Measurements from ENCODE around the gene SND1.
"Not testable (repeated sequence)": the region's sequence is repeated elsewhere in the genome, so short reads cannot be mapped to it uniquely, and the experiment has no call there.

The SND1 gene

DNA sequence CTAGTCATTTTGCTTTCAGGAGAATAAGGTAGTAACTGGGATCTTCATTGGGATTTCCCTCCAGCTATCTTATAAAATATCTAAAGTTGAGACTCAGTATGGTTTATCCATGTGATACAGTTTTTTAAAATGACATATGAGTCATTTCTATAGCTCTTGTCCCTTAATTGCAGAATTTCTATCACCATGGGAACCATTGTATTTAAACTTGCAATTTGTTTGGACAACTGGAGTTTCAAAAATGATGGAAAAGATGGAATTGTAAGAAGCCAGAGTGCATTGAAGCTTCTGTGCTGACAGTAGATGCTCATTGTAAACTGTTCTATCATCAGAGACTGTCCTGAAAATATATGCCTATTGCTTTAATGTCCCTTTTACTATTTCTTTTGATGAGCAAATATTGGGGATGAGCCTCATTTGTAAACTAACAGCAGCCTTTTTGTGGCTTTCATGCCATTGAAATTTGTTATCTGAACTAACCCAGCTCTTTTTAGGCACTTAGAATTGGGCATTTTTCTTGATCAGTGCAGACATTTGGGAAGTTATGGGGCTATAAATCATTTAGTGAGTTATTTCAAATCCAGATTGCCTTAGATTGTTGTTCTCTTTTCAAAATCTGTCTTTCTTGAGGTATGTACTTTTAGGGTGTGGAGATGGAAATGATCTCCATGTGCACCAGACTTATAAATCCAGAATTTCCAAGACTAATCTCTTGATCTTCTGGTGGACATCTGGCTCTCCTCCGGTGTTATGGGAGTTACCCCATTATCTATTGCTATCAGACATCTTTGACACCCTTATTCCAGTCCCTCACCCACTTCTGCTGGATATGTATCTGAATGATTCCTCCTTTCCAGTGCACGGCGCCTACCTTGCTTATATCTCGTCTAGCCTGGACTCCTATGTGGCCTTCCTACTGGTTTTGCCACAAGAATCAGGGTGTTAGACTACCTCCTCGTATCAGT is 159.0 kb downstream of the SND1 start:
- no peak for DNase-seq

DNA sequence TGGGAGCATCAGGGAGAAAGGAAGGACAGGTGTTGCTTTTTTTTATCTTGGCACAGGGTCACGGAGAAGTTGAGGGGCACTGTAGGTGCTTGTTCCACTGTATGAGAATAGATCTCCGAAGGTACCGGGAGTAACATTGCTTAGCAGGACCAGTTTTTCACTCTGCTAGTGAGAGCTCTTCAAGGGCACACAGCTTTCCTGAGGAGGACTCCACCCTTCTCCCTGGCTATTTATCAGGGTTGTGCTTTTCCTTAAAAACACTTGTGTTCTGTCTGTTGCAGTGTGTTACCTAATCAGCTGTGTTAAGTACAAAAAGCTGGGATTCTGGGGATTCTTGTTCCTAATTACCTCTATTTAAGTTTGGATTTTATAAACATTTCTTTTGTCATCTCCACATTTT is 160.5 kb downstream of the SND1 start:
- no peak for DNase-seq

DNA sequence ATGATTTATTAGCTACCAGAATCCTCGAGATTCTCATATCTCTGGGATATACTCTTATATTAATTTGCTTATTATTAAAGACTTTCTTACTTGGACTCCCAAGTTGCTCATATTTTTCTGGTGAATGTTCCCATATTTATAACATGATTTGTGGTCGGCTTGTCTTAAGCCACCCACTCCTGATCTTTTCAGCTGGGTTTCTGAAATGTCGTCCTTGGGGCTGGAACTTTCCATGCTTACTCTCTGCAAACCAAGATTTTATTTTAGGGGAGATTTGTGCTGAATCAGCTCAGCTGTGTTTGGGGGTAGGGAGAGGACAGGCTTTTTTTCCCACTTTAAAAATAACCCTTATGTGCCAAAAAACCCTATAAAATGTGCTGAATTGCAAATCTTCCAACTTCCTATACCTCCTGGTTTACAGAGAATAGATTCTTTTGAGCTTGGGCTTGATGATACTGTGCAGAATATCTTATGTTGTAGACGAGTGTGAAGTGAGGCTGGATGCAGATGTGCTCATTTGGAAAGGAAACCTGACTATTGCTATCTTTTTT is 162.1 kb downstream of the SND1 start:
- no peak for DNase-seq

DNA sequence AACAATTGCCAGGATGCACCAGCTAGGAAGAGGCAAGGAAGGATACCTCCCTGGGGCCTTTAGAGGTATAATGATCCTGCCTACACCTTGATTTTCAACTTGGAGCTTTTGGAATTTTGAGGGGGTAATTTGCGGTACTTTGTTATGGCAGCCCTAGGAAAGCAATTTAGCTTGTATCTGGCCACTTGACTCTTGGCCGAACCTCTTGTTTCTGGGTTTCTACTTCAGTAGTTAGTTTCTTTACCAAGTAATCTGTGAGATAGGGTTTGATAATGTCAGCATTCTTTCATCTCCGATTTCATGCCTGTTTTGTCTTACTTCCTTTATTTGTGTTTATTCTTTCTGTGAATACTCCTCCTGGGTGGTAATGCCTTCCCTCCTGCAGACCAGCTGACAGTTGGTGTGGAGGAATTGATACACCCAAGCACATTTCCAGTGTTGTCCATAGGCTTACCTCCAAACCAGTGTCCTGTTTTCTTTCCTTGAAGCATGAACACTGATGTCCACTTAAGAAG is 163.7 kb downstream of the SND1 start:
- no peak for DNase-seq

DNA sequence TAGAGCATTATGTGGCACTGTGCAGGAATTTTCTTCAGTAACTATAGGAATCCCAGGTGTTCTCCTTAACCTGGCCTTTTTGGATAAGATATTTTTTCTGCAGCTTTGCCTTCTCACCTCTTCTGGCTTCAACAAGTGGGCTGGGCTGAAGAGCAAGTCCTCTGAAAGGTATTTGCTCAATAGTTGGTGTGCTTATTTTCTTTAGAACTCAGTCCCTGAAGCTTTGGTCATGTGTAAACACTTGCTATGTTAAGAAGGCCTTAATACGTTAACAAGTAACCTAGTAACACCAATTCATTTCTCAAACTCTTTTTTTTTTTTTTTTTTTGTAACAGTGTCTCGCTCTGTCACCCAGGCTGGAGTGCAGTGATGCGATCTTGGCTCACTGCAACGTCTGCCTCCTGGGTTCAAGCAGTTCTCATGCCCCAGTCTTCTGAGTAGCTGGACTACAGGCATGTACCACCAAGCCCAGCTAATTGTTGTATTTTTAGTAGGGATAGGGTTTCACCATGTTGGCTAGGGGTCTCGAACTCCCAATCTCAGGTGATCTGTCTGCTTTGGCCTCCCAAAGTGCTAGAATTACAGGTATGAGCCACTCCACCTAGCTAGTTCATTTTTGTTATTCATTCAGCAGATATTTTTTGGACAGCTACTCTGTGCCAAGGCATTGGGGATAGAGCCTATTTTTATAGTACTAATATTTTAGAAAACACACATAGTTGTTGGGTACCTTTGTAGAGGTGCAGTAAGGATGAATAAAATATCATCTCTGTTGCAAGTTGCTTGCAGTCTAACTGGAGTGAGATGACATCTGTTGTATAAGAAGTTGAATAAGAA is 164.6 kb downstream of the SND1 start:
- DNase-seq, result no peak

DNA sequence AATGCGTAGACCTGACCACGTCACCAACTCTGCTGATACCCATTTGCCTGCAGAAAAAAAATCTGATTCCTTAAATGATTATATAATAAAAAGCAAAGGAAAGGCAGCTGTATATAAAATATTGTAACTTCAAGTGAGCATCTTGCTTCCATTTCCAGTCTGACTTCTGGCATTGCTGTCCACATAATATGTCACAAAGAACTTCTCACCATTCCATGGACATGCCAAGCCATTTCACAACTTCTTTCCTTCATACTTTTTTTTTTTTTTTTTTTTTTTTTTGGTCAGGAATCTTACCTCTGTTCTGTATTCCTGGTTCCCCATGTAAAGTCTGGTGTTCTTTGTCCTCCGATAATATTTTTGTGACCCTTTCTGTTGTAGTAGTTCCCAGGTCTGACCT is 165.5 kb downstream of the SND1 start:
- DNase-seq, result no peak

DNA sequence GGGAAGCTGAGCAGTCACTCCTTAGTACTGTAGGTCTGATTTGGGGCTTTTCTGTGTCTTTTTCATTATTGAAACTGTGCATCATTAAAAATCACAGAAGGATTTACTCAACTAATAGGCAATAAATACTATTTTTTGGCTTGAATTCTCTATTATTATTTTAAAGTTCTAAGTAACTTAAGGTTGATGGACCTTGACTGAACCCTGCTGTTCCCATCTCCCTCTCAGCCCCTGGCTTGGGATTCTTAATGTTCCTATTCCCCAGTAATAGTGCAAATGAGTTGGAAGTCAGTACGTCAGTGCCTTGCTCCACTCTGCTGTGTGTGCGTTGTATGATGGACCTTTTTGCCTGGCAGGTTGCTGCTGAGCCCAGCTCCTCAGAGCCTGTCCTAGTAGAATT is 166.3 kb downstream of the SND1 start:
- DNase-seq, result no peak

DNA sequence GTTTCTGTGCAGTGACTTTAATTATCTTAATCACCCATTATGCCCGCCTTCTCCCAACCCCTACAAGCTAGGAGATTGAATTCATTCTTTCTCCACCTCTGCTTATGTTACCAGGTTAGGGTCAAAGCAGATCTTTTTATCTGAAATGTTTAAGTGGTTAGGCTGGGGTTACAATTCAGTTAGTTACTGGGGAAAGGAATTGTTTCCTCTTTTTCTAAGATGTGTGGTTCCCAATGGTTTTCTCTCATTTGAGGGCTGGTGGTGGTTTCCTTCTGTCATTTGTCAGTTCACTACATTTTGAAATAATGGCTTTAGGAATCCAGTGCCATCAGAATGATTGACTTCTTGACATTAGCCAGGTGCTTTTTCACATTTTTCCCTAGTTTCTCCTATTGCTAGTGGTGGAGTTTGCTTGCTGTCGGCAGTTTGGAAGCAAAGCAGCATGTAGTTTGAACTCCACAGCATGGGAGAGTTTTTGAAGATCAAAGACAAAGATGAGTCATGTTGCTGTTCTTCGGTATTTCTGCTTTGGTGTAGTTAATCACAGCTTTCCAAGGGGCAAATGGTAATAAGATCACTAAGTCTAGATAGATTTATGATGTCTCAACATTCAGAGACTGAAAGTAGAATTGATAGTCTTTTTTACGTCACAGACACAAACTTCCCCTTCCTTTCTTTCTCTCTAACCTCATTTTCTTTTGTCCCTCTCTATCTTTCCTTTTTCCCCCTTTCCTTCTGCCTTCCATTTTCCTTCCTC is 168.2 kb downstream of the SND1 start:
- peak; percentile 61 for DNase-seq

DNA sequence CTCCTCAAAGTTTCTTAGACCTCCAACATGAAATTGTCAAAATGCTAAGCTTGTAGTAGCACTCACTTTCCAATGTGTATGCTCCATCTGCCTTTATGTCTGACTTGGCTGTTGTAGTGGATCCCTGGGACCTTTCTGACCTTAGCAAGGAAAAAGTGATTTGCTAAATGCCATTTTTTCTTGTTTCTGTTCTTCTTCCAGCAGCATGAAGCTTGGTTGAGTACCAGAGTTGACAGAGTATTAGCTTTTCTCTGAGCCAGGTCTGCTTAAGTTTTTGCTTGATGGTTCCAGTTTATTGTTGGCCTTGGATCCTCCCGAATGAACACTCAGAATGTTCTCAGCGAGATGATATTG is 168.7 kb downstream of the SND1 start:
- no peak for DNase-seq

DNA sequence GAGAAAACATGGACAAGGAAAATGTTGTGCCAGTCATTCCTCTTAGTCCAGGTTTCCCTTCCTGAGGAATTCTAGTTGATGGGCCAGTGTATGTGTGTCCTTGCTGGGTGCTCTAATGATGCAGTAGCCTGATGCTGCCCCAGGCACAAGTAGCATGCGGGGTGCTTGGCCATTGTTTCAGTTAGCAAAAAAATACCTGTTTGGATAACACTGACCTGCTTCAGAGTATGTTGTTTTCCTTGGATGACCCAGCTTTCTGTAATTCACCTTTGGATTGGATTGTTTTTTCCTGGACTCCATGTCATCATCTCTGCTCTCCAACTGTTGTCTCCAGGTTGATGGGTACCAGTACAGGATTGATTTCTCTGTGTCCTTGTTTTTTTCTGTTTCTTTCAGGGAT is 169.2 kb downstream of the SND1 start:
- DNase-seq, result no peak

DNA sequence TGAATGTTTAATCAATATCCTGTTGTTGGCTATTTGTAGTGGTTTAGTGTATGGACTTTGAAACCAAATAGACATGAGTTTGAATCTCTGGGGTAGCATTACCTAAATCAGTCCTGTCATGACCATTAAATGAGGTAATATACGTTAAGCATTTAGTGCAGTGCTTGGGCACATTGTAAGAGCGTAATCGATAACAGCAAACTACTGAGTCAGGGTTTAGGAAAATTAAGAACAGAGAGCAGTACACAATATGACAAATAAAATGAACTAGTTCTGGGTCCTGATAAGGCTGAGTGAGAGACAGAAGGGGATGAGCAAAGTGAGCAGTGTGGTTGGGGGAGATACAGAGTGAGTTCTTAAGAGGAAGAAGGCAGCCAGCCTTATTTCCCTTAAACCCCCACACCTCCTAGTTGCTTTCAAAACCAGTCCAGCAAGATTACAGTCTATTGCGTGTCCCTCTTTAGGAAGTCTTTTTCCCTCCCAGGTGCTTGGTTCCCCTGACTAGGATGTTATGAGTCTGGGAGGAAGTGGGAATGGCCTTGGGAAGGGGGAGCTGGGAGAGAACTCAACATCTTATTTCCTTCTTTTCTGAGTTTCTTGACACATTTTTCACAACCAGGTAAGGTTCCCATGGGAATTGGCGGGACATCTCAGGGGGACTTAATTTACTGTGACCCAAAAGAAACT is 171.0 kb downstream of the SND1 start:
- no peak for DNase-seq

DNA sequence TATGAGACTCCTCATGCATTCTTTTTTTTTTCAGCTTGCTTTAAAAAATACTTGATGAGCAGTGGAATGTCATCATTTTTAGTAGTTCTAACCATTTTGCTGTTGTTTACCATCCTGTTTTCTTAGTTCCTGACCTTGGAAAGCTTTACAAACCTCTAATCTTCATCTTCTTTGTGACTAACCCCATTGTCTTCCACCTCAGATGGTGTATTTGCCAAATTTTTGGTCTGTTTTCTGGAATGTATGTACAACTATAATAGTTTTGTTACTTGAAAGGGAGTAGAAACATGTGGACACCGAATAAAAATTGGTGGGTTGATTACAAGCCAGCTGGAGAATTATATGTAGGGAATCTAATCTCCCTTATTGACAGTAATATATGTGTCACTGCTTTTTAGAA is 172.7 kb downstream of the SND1 start:
- no peak for DNase-seq

DNA sequence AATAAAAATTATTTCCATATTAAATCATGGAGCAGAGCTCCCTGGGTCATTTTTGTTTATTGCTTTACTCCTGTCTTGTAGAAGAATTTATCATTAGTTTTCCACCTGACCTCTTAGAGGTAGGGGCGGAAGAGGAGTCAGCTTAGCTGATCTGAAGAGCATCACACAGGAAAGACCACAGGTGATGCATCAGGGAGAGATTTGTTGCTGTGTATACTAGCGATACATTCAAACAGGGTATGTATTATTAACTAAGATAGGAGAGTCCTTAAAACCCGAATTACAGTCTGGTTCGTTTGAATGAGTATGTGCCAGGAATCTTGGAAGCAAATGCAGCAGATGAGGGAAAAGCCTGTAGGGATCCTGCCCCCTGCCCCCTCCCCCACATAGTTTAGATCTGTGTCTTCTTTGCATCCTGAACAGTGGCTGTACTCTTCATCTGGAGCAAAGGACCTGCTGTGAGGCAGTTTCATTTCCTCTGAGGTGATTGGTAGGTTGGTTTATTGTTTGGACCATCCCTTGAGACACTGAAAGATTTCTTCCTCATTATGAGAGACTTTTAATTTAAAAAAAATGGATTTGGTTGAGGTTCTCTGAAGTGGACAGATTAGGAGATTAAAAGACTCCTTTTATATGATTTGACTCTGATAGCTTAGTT is 177.0 kb downstream of the SND1 start:
- DNase-seq, result no peak

DNA sequence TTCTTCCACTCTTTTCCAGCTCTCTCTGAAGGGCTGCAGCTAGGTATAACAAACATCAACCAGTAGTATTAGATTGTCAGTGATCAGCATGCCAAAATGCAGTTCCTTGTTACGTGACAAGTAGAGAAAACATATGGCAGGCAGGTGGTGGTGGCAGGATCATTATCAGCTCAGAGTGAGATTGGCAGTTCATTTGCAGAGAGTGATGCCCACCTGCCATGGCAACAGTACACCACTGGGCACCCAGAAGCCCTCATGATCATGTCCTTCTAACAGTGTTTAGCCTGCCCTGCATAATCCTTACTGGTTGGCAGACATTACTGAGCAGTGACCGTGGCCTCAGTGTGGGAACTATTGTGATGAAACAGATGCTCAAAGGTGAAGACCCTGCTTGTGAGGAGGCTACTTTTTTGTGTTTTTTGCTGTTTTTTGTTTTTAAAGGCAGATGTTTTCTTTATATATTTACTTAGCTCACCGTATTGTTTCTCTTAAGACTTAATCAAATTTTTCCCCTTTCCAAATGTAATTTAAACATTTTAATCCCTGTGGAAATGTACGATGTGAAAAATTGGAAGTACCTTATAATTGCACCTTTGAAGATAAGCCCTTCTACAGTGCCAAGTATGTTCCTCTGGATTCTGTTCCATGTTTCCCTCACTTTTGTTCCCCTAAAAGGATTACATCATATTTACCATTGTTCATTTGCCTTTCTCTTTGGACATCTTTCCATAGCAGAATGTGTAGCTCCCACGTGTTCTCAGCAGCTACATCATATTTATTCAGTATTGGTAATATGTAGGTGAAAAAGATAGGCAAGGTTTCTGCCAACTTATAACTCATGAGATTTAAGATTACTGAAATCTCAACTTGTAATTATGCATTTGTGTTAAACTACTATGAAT is 179.6 kb downstream of the SND1 start:
- no peak for DNase-seq

DNA sequence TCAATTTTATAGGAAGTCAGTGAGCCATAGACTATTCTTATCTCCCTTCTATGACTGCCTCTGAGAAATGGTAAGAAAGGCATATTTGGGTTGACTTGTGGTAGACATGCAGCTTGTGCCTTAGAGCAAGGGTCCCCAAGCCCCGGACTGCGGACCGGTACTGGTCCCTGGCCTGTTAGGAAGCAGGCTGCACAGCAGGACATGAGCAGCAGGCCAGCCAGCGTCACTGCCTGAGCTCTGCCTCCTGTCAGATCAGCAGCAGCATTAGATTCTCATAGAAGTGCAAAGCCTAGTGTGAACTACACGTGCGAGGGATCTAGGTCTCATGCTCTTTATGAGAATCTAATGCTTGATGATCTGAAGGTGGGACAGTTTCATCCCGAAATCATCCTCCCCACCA is 180.6 kb downstream of the SND1 start:
- no peak for DNase-seq

DNA sequence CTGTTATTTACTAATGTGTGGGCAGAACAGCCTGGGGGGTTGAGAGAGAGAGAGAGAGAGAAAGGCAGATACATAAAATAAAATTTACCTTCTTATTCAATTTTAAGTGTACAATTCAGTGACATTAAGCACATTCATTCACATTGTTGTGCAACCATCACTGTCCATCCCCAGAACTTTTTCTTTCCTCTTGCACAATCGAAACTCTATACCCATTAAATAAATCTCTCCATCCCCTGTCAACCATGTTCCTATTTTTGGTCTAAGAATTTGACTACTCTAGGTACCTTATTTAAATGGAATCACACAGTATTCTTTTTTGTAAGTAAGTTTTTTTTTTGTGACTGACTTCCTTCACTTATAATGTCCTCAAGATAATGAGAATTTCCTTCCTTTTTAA is 181.6 kb downstream of the SND1 start:
- DNase-seq, result peak; percentile 40

DNA sequence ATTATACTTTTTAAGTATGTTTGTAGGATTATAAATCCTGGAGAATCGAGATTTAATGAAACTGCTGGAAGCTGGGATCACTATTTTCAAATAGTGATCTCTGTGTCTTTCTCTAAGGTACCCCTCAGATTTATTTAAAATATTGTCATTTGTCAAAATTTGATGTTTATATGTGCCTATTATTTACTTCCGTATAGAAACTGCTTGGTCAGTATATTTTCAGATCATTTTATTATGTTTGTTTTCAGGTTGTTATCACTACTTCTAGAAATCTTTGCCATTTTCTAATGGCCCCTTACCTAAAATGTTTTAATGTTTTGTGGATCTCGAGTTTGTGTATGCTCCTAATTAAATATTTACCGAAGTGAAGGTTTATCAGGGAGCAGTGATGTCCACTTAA is 183.7 kb downstream of the SND1 start:
- DNase-seq, result no peak

DNA sequence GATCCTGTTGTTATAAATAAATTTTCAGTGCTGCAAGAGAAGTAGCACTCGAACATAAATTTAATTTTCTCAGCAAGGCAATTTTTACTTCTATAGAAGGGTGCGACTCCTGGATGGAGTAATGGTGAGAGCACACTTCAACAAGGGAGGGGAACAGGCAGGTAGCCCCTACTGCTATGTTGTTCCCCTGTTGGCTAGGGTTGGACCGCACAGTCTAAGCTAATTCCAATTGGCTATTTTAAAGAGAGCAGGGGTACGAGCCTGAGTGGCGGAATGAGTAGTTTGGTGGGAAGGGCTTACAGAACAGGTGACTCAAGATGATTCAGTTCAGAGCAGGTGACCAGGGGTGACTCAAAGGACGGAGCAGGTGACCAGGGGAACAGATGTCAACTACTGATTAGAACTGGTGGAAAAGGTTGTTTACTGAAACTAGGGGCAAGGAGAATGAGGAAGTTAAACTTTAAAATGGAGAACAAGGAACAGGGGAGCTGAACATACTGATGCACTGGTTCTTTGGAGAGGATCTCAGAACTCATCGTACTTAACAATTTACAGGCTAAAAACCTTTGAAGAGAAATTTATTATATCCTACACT is 185.9 kb downstream of the SND1 start:
- not testable (repeated sequence) for DNase-seq

DNA sequence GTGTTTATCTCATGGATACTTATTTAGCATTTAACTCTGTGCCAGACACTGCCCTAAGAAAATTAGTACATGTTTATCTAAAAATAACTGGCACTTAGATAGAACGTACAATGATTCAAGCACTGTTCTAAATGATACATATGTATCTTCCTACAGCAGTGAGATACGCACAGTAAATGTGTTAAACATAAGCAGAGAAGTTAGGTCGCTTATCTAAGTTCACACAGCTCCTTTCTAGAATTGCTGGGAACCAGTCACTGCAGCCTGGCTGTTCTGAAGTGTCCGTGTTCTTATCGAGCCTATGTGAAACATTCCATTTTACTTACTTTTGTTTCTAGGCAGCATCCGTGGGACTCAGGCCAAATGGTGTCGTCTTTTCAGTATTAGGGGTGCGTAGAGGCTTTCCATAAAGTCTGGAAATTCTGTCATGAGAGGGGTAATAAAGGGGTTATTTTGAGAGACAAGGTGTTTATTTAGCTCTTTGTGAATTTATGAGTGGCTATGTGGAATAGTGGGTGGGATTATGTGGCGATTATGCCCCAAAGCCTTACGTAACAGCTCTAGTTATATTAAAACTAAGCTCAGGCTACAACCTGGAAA is 186.9 kb downstream of the SND1 start:
- DNase-seq, result peak; percentile 27
